ENCODE measurements around the gene CHFR.
"Not testable (repeated sequence)": the region's sequence is repeated elsewhere in the genome, so short reads cannot be mapped to it uniquely, and the experiment has no call there.

Gene CHFR

GRCh38 chr12:132806857-132807256, 80.5 kb downstream of the CHFR start:
- DNase-seq = no peak

GRCh38 chr12:132804426-132804861, 83.0 kb downstream of the CHFR start:
- DNase-seq = no peak

- no peak for DNase-seq
Observed at GRCh38 chr12:132803888-132804287, 83.5 kb downstream of the CHFR start.

GRCh38 chr12:132803125-132803524, 84.3 kb downstream of the CHFR start:
- no peak for DNase-seq

GRCh38 chr12:132801741-132802140, 85.7 kb downstream of the CHFR start:
- DNase-seq = no peak

- no peak for DNase-seq
Observed at GRCh38 chr12:132798836-132799235, 88.6 kb downstream of the CHFR start.

GRCh38 chr12:132797820-132798570, 89.4 kb downstream of the CHFR start:
- no peak for DNase-seq

GRCh38 chr12:132795847-132796246, 91.6 kb downstream of the CHFR start:
- DNase-seq = no peak

- not testable (repeated sequence) for DNase-seq
Observed at GRCh38 chr12:132791940-132792339, 95.5 kb downstream of the CHFR start.

- DNase-seq = no peak
Observed at GRCh38 chr12:132789099-132789471, 98.3 kb downstream of the CHFR start.

- DNase-seq = no peak
Observed at GRCh38 chr12:132788375-132789098, 98.9 kb downstream of the CHFR start.

- no peak for DNase-seq
Observed at GRCh38 chr12:132787877-132788276, 99.5 kb downstream of the CHFR start.

- no peak for DNase-seq
Observed at GRCh38 chr12:132786192-132786591, 101.2 kb downstream of the CHFR start.

- no peak for DNase-seq
Observed at GRCh38 chr12:132784580-132784979, 102.8 kb downstream of the CHFR start.

- DNase-seq = no peak
Observed at GRCh38 chr12:132783917-132784531, 103.4 kb downstream of the CHFR start.
